GM21515 (cell line): ENCODE results near the gene CROCC.
A peak's percentile ranks its signal among the peaks of the same experiment; 100 is the strongest.

ENCODE experiments used
- ATAC-seq: cut with Tn5 transposase; IDR thresholded peaks from one replicate; pipeline ENCODE4 v1.9.1; 2021; ENCODE audit not compliant: unreplicated experiment

Gene CROCC

DNA sequence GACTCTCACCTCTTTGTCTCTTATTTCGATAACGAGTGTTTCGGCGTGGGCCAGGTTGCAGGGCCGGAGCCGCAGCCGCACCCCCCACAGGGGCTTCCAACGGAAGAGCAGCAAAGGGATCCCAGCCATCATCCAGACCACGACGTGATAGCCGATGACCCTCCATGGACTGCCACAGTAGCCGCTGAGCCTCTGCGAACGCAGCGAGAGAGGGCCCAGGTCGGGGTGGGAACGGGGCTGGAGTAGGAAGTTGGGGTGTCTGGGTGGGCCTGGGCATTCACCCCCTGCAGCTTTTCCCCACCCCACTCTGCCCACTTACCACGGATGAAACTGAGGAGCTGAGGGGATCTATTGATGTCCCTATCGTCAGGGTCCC is 83.6 kb downstream of the CROCC start:
- ATAC-seq: no peak

DNA sequence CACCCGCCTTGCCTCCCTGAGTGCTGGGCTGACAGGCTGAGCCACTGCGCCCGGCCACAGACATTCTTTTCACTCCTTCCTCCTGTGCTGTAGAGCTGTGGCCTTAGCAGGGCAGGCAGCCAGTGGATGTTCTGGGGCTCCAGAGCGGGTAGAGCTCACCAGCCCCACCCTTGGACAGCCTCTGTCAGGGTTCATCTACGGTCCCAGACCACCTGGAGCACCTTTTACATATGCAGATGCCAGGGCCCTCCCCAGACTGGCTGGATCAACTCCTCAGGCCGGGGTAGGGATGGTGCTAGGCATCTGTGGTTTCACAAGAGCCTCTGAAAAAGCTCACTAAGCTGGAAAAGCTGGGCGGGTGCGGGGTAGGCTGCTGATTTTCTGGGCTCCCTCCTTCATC is 85.4 kb downstream of the CROCC start:
- ATAC-seq: no peak

GRCh38 chr1:17008208-17008855 is 86.6 kb downstream of the CROCC start:
- no peak for ATAC-seq

DNA sequence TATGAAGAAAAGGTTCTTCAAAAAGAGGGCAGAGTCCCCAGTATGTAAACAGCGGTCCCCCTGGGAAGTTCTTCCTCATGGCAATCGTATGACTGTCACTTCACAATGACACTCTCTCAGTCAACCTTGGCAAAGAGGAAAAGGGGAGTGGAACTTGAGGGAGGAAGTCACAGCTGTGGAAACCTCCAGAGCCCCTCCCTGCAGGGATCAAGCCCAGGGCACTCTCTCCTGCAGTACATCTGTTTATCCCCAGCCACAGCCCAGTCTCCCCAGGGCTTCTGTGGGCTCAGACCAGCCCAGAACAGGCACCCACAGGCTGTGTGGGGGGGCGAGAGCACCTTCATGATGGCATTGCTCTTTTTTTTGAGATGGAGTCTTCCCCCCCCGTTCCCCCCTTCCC is 88.0 kb downstream of the CROCC start:
- ATAC-seq: no peak

DNA sequence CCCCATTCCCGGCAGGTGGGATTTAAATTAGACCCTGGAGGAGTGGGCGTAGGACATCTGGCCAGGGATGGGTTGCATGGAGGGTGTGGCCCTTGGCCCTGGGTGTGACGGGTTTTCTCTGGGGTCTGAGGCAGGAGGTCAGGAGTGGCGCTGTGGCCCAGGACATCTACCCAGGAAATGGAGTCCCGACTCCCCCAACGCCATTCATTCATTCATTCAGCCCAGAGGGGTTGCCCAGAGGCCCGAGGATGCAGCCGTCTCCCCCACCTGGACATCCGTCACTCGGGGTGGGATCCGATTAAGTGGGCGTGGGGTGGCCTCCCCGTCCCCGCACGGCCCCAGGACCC is 89.3 kb downstream of the CROCC start:
- ATAC-seq: no peak

DNA sequence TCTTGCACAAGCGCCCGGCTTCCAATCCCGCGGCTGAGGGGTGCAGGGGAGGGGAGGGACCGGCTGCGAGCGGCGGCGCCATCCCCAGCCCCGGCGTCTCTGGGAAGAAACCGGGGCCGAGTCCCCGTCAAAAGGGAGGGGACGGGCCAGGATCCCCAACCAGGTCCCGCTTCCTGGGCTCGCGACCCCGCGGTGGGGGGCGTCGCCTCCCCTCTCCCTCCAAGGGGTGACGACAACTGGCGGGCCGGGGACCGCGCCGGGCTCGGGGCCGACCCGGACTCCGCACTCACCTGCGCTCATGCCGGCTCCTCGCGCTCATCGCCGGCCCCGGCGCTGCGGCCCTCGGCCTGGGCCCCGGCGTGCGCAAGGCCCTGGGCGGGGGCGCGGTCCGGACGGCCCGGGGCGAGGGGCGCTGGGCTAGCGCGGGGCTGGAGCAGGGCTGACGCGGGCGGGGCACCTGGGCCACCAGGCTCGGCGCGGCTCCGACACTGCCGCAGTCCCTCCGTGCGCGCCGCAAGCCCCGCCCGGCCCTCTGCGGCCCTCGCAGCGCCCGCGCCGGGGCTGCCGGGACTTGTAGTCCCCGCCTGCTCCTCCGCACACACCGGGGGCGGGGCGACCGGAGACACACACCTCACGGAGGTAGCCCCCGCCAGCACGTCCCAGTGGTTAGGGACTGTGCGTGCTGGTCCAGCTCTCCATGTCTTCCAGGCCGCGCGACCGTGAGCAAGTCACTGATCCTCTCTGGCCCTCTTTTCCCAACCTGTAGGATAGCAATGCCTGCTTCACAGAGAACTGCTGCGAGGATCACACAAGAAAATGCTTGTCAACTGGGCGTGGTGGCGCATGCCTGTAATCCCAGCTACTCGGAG is 89.9 kb downstream of the CROCC start, which contains the start of gene ATP13A2:
Gene ATP13A2, minus strand, starts transcription at position 490 of the 869 bp plus-strand sequence. Its CDS starts 190 bp downstream, at position 300.
- ATAC-seq: peak; percentile 82

- ATAC-seq: no peak
Measured at GRCh38 chr1:17012775-17013490, 91.2 kb downstream of the CROCC start.

- no peak for ATAC-seq
Measured at GRCh38 chr1:17013491-17014320, 92.0 kb downstream of the CROCC start.

- no peak for ATAC-seq
Measured at GRCh38 chr1:17014671-17015567, 93.2 kb downstream of the CROCC start.

GRCh38 chr1:17016317-17016661 is 94.6 kb downstream of the CROCC start:
- no peak for ATAC-seq

DNA sequence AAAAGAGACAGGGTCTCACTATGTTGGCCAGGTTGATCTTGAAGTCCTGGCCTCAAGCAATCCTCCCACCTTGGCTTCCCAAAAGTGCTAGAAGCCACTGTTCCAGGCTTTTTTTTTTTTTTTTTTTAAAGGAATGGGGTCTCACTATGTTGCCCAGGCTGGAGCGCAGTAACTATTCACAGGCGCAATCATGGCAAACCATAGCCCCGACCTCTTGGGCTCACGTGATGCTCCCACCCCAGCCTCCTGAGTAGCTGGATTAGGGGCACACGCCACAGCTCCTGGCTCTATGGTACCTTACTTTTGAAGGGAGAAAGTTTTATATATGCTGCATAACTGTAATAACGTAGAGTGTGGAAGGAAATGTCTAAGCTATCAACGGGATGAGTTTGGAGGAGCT is 95.7 kb downstream of the CROCC start:
- ATAC-seq: no peak

DNA sequence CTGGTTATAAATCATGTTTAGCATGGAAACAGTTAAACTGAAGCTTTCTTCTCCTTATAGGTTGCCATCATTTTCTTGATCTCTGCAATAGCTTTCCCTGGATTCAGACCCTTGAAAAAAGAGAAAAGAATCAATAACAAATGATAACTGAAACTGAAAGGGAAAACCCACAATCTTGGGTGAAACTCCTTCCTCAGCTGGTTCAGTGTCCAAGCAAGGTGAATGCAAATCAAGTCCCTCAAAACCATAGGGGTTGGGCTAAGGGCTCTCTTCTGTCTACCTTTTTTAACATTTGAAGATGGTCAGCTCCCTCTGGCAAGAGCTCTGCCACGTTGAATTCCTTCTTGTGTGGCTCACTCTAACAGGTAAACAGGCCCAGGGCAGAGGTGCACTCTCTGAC is 97.1 kb downstream of the CROCC start:
- no peak for ATAC-seq

DNA sequence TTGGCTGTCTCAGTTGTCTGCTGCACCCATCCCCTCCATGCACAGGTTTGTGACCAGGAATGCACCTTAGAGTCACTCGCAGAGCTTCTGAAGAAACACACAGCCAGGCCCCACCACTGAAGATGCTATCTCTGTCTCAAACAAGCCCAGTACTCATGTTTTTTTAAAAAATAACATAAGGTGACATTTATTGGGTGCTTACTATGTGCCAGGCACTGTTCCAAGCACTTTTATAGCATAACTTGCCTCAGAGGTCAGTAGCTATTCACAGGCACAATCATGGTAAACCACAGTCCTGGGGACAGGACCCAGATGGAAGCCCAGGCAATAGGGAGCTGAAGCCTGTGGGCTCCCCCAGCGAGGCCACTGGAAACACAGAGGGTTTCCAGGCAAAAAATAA is 98.8 kb downstream of the CROCC start:
- ATAC-seq: no peak

DNA sequence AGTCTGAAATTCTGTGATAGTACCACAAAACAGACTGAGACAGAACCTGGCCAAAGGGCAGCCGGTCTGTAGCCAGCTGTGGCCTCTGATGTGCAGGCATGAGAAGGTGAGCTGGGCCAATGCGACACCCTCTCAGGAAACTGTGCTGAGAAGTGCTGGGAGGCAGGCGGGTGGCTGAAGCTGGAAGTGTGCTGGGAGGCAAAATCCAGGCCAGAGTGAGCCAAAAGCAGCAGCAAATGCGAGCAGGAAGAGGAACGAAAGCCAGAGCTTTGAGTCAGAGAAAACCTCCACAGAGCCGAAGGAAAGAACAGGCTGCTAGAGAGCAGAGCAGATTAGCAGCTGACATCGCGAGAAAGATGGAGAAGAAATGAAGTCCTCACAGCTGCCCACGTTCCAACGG is 100.2 kb downstream of the CROCC start:
- no peak for ATAC-seq
